Right lobe of liver (tissue), 4 donors: ENCODE data around the gene STAC.

ENCODE experiments used
- CTCF ChIP-seq, 4 donors: fragments of 200-600 bp in 3 of 4; fragments of 450-650 bp in 1 of 4; IDR thresholded peaks; one replicate each; pipeline versions ENCODE4 v1.5.1 to v1.8.0; 2016 to 2022; ENCODE audit warnings: antibody characterized with exemption in 4 of 4, mild to moderate bottlenecking in 2 of 4
- POLR2A ChIP-seq: fragments of 450-650 bp; IDR thresholded peaks from one replicate; pipeline ENCODE4 v1.6.1; 2017; ENCODE audit warnings: antibody characterized with exemption, mild to moderate bottlenecking
- donor health status: DM: no; HTN: no; CAD: no.
- donor health status: DM: no; HTN: no; CAD: no.
- donor health status: DM: no; HTN: yes; CAD: no.

GRCh38 chr3:36397841-36398240 is 17.5 kb downstream of the STAC start:
- TF ChIP-seq CTCF (IDR thresholded peaks at IDR 0.05) (no peak), POLR2A (no peak)
